ENCODE measurements around the gene VPS52.
A peak's percentile ranks its signal among the peaks of the same experiment; 100 is the strongest.
"Not testable (repeated sequence)": the region's sequence is repeated elsewhere in the genome, so short reads cannot be mapped to it uniquely, and the experiment has no call there.

Gene VPS52

GRCh38 chr6:33249732-33250630 lies 21.7 kb downstream of the VPS52 start:
- no peak for DNase-seq

GRCh38 chr6:33248932-33249731 lies 22.5 kb downstream of the VPS52 start:
- DNase-seq: peak; percentile 93 to 96

- DNase-seq: peak in 1 of 2 donors; percentile 44
Observed at GRCh38 chr6:33248643-33248931, 23.1 kb downstream of the VPS52 start.

- peak; percentile 95 for DNase-seq
Observed at GRCh38 chr6:33247977-33248642, 23.6 kb downstream of the VPS52 start.

GRCh38 chr6:33243476-33243875 lies 28.2 kb downstream of the VPS52 start:
- DNase-seq: no peak

GRCh38 chr6:33241968-33242367 lies 29.7 kb downstream of the VPS52 start:
- DNase-seq: no peak

- no peak for DNase-seq
Observed at GRCh38 chr6:33237741-33238140, 33.9 kb downstream of the VPS52 start.

- no peak for DNase-seq
Observed at GRCh38 chr6:33236852-33237251, 34.8 kb downstream of the VPS52 start.

GRCh38 chr6:33236328-33236727 lies 35.3 kb downstream of the VPS52 start:
- DNase-seq: no peak

- no peak for DNase-seq
Observed at GRCh38 chr6:33235221-33235634, 36.4 kb downstream of the VPS52 start.

GRCh38 chr6:33226503-33227120 lies 45.1 kb downstream of the VPS52 start:
- DNase-seq: not testable (repeated sequence)

- no peak for DNase-seq
Observed at GRCh38 chr6:33217681-33218080, 54.0 kb downstream of the VPS52 start.

GRCh38 chr6:33217246-33217645 lies 54.4 kb downstream of the VPS52 start:
- no peak for DNase-seq

- no peak for DNase-seq
Observed at GRCh38 chr6:33216117-33216649, 55.5 kb downstream of the VPS52 start.

GRCh38 chr6:33215271-33216116 lies 56.2 kb downstream of the VPS52 start:
- no peak for DNase-seq

GRCh38 chr6:33213989-33214335 lies 57.7 kb downstream of the VPS52 start:
- DNase-seq: no peak

GRCh38 chr6:33213166-33213988 lies 58.3 kb downstream of the VPS52 start:
- DNase-seq: no peak

- DNase-seq: no peak
Observed at GRCh38 chr6:33212857-33213165, 58.9 kb downstream of the VPS52 start.

- DNase-seq: no peak
Observed at GRCh38 chr6:33211666-33212422, 59.8 kb downstream of the VPS52 start.

GRCh38 chr6:33211136-33211535 lies 60.5 kb downstream of the VPS52 start:
- DNase-seq: no peak

Measured in stimulated activated CD4-positive, alpha-beta T cell treated with anti-CD3 and anti-CD28 coated beads, Interleukin-2, amount 100 ng/mL, for 24 hours (primary cell).